RWPE1 (cell line): Measurements from ENCODE around the gene SMIM13.

Experiments used
- CTCF ChIA-PET: fragments of 350-600 bp; sonication (Branson Sonifier 250); formaldehyde crosslinking; extraction: SDS; loops from one replicate; lab custom pipeline; 2021; lab: Yijun Ruan, JAX
- POLR2A ChIA-PET: fragments of 400-600 bp; formaldehyde crosslinking; extraction: SDS; loops from one replicate; lab custom pipeline; 2020; ENCODE audit warnings: antibody characterized with exemption; ENCODE audit not compliant: low non-redundant PET; lab: Yijun Ruan, JAX
- DNase-seq: peaks from one replicate; pipeline ENCODE4 v3.0.0; 2012; ENCODE audit warnings: low spot score
- H3K27ac ChIP-seq: fragments of 450-650 bp; 2 replicates; pipeline ENCODE4 v1.5.1; 2017
- TF ChIP-seq, protein P1 (sequence below): fragments of 450-650 bp; conservative IDR thresholded peaks from 2 replicates; pipeline ENCODE4 v1.5.1; 2017; ENCODE audit warnings: low read depth, mild to moderate bottlenecking

Gene SMIM13

GRCh38 chr6:11153447-11153846 lies 59.8 kb downstream of the SMIM13 start:
- no peak for DNase-seq
- TF ChIP-seq, protein P1, sequence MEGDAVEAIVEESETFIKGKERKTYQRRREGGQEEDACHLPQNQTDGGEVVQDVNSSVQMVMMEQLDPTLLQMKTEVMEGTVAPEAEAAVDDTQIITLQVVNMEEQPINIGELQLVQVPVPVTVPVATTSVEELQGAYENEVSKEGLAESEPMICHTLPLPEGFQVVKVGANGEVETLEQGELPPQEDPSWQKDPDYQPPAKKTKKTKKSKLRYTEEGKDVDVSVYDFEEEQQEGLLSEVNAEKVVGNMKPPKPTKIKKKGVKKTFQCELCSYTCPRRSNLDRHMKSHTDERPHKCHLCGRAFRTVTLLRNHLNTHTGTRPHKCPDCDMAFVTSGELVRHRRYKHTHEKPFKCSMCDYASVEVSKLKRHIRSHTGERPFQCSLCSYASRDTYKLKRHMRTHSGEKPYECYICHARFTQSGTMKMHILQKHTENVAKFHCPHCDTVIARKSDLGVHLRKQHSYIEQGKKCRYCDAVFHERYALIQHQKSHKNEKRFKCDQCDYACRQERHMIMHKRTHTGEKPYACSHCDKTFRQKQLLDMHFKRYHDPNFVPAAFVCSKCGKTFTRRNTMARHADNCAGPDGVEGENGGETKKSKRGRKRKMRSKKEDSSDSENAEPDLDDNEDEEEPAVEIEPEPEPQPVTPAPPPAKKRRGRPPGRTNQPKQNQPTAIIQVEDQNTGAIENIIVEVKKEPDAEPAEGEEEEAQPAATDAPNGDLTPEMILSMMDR, result no peak
- ChIA-PET CTCF (no interaction called here), POLR2A (no interaction called here)
- no peak overlapping the region for H3K27ac ChIP-seq

DNA sequence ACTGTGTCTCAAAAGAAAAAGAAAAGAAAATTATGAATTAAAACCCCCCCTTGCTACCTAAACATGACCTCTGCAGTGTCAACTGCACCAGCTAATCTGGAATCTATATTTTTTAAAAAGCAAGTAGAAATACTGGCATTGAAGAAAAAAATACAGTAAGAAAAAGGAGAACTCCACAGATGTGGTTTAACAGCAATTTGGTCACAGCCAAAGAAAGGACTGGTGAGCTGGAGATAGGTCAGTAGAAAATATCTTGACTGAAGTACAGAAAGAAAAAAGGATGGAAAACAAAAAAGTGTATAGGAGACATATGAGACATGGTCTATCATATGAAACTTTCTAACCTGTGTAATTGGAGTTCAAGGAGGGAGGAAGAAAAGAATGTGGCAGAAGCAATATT lies 62.0 kb downstream of the SMIM13 start:
- POLR2A ChIA-PET, result no interaction called here
- TF ChIP-seq, protein P1, result no peak
- DNase-seq, result no peak
- CTCF ChIA-PET, result no interaction called here
- H3K27ac ChIP-seq, result no peak overlapping the region

- TF ChIP-seq, protein P1, result no peak
- CTCF ChIA-PET, result no interaction called here
- no peak overlapping the region for H3K27ac ChIP-seq
- POLR2A ChIA-PET, result no interaction called here
- peak; percentile 33 for DNase-seq
These were observed 66.6 kb downstream of the SMIM13 start for GRCh38 chr6:11160199-11160598.

DNA sequence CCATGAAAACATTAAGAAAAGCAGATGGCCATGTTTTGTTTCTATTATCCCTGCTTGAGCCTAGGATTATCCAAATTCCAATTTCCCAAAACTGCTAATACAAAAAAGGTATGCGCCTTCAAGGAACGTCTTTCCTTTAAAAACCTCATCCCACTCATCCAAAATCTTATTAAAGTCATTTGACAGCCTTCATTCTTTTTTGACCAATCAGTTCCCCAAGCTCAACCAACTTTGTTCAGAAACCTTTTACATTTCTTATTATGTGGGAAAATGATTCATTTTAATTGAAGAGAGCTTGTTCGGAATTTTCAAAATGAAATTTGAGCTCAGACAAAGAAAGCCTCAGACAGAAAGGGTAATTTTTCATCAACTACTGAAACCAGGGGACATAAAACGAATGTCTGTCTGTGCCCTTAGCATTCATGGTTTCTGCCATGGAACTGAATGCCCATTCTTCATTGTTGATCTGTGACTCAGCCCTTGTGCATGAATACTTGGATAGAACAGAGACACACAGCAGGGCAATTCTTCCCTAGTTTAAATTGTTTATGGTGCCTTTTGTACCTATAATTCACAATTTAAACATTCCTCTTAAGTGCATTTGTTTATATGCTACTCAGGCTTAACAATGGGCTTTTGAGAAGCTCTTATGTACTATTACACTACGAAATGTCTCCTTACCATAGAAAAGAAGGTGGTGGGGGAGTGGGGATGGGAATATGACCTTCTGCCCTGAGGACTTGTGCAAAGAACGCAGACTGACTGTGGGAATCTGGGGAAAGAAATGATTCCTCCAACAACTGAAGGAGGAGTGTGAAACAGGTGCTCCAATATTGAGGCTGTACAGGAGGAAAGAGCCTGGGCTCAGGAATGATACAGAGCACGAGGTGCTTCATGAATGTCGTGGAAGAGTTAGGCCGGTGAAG lies 67.7 kb downstream of the SMIM13 start:
- H3K27ac ChIP-seq, result no peak overlapping the region
- no peak for DNase-seq
- CTCF ChIA-PET, result interaction anchor here (0.5 to 0.6 kb wide), 2 partner anchors 219 to 495 kb away, joined by 3 read pairs; no protein-coding TSS in a partner anchor
- TF ChIP-seq, protein P1, result no peak
- POLR2A ChIA-PET, result no interaction called here

DNA sequence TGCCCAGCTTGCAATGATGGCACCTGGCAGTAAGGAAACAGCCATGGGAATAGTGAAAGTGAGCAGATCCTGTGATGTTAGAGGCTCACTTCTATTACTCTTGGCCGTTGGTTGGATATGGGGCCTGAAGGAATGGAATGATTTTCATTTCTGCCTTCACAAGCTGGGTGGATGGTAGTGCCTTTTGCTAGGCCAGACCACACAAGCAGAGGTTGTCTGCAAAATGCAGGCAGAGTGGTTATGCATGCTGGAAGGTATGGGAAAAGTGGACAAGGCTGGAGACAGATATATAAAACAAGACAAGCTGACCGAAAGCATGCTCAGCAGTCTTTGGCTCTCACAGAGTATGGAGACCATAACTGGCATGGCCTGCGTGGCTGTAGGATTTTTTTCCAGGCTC lies 68.6 kb downstream of the SMIM13 start:
- CTCF ChIA-PET, result no interaction called here
- TF ChIP-seq, protein P1, result no peak
- no peak overlapping the region for H3K27ac ChIP-seq
- POLR2A ChIA-PET, result no interaction called here
- no peak for DNase-seq

GRCh38 chr6:11163932-11164331 lies 70.3 kb downstream of the SMIM13 start:
- CTCF ChIA-PET, result no interaction called here
- TF ChIP-seq, protein P1, result no peak

More at GRCh38 chr6:11163932-11164331, 70.3 kb downstream of the SMIM13 start:
- no peak for DNase-seq
- H3K27ac ChIP-seq, result no peak overlapping the region
- POLR2A ChIA-PET, result no interaction called here
